ENCODE results near the gene ZC3H15.
"Not testable (repeated sequence)": the region's sequence is repeated elsewhere in the genome, so short reads cannot be mapped to it uniquely, and the experiment has no call there.

ZC3H15 gene

GRCh38 chr2:186485871-186486650 lies at the start of gene ZC3H15:
Gene ZC3H15 (plus strand): TSS chr2:186486260. CDS start chr2:186486383, 123 bp downstream.
- in situ Hi-C loops (cut with MboI; ENCODE audit: low sequenced_read_pairs): no loop called here

- in situ Hi-C loops (cut with MboI; ENCODE audit: low sequenced_read_pairs): no loop called here
Measured at GRCh38 chr2:186437719-186438118, 48.3 kb upstream of the ZC3H15 start.

GRCh38 chr2:186439673-186440095 lies 46.4 kb upstream of the ZC3H15 start:
- in situ Hi-C loops (cut with MboI; ENCODE audit: low sequenced_read_pairs): not testable (repeated sequence)

GRCh38 chr2:186440506-186440905 lies 45.6 kb upstream of the ZC3H15 start:
- in situ Hi-C loops (cut with MboI; ENCODE audit: low sequenced_read_pairs): no loop called here

- in situ Hi-C loops (cut with MboI; ENCODE audit: low sequenced_read_pairs): no loop called here
Measured at GRCh38 chr2:186442885-186443284, 43.2 kb upstream of the ZC3H15 start.

- in situ Hi-C loops (cut with MboI; ENCODE audit: low sequenced_read_pairs): no loop called here
Measured at GRCh38 chr2:186443851-186444250, 42.2 kb upstream of the ZC3H15 start.

- in situ Hi-C loops (cut with MboI; ENCODE audit: low sequenced_read_pairs): no loop called here
Measured at GRCh38 chr2:186445506-186445905, 40.6 kb upstream of the ZC3H15 start.

- in situ Hi-C loops (cut with MboI; ENCODE audit: low sequenced_read_pairs): no loop called here
Measured at GRCh38 chr2:186455613-186456012, 30.4 kb upstream of the ZC3H15 start.

- in situ Hi-C loops (cut with MboI; ENCODE audit: low sequenced_read_pairs): no loop called here
Measured at GRCh38 chr2:186456941-186457340, 29.1 kb upstream of the ZC3H15 start.

- in situ Hi-C loops (cut with MboI; ENCODE audit: low sequenced_read_pairs): no loop called here
Measured at GRCh38 chr2:186457908-186458307, 28.2 kb upstream of the ZC3H15 start.

GRCh38 chr2:186459009-186459408 lies 27.1 kb upstream of the ZC3H15 start:
- in situ Hi-C loops (cut with MboI; ENCODE audit: low sequenced_read_pairs): no loop called here

GRCh38 chr2:186460465-186460864 lies 25.6 kb upstream of the ZC3H15 start:
- in situ Hi-C loops (cut with MboI; ENCODE audit: low sequenced_read_pairs): no loop called here

- in situ Hi-C loops (cut with MboI; ENCODE audit: low sequenced_read_pairs): no loop called here
Measured at GRCh38 chr2:186466743-186467142, 19.3 kb upstream of the ZC3H15 start.

- in situ Hi-C loops (cut with MboI; ENCODE audit: low sequenced_read_pairs): no loop called here
Measured at GRCh38 chr2:186467421-186467820, 18.6 kb upstream of the ZC3H15 start.

GRCh38 chr2:186472722-186473493 lies 13.2 kb upstream of the ZC3H15 start:
- in situ Hi-C loops (cut with MboI; ENCODE audit: low sequenced_read_pairs): not testable (repeated sequence)

GRCh38 chr2:186474239-186474638 lies 11.8 kb upstream of the ZC3H15 start:
- in situ Hi-C loops (cut with MboI; ENCODE audit: low sequenced_read_pairs): not testable (repeated sequence)

GRCh38 chr2:186477790-186478189 lies 8.3 kb upstream of the ZC3H15 start:
- in situ Hi-C loops (cut with MboI; ENCODE audit: low sequenced_read_pairs): no loop called here

GRCh38 chr2:186480991-186481390 lies 5.1 kb upstream of the ZC3H15 start:
- in situ Hi-C loops (cut with MboI; ENCODE audit: low sequenced_read_pairs): no loop called here

- in situ Hi-C loops (cut with MboI; ENCODE audit: low sequenced_read_pairs): no loop called here
Measured at GRCh38 chr2:186484062-186484735, 1.9 kb upstream of the ZC3H15 start.

- in situ Hi-C loops (cut with MboI; ENCODE audit: low sequenced_read_pairs): no loop called here
Measured at GRCh38 chr2:186485576-186485870, 537 bp upstream of the ZC3H15 start.

All from hTERT RPE-1 (cell line).